CD4-positive, alpha-beta T cell treated with Interleukin-1 beta for 1 hour (primary cell): Measurements from ENCODE around the gene ATP5F1C.
"Not testable (repeated sequence)": the region's sequence is repeated elsewhere in the genome, so short reads cannot be mapped to it uniquely, and the experiment has no call there.

Experiments used
- DNase-seq, 2 donors: peaks; one replicate each; pipeline ENCODE4 v3.0.0-alpha.2; 2020 to 2022

The ATP5F1C gene

GRCh38 chr10:7794251-7795026 is 6.5 kb downstream of the ATP5F1C start:
- DNase-seq, result no peak

GRCh38 chr10:7795605-7796004 is 7.6 kb downstream of the ATP5F1C start:
- no peak for DNase-seq

GRCh38 chr10:7797582-7797981 is 9.6 kb downstream of the ATP5F1C start:
- no peak for DNase-seq

- DNase-seq, result no peak
These were observed 14.6 kb downstream of the ATP5F1C start for GRCh38 chr10:7802606-7803005.

- no peak for DNase-seq
These were observed 16.2 kb downstream of the ATP5F1C start for GRCh38 chr10:7804216-7804615.

- no peak for DNase-seq
These were observed 16.8 kb downstream of the ATP5F1C start for GRCh38 chr10:7804741-7805140.

GRCh38 chr10:7808686-7809267 is 20.8 kb downstream of the ATP5F1C start:
- no peak for DNase-seq

GRCh38 chr10:7810443-7810842 is 22.5 kb downstream of the ATP5F1C start:
- no peak for DNase-seq

- DNase-seq, result no peak
These were observed 23.0 kb downstream of the ATP5F1C start for GRCh38 chr10:7811000-7811399.

GRCh38 chr10:7811743-7812142 is 23.8 kb downstream of the ATP5F1C start:
- DNase-seq, result not testable (repeated sequence)

- no peak for DNase-seq
These were observed 25.5 kb downstream of the ATP5F1C start for GRCh38 chr10:7813481-7813880.

GRCh38 chr10:7817576-7817975 is 29.6 kb downstream of the ATP5F1C start:
- DNase-seq, result no peak

GRCh38 chr10:7817984-7818294 is 30.0 kb downstream of the ATP5F1C start:
- no peak for DNase-seq

GRCh38 chr10:7818295-7819120 is 30.5 kb downstream of the ATP5F1C start, which contains the start of gene TAF3:
TAF3 (plus strand) TSS chr10:7818505; CDS start chr10:7818710, 205 bp downstream.
- DNase-seq, result peak; percentile 87 to 91

GRCh38 chr10:7819121-7819460 is 31.1 kb downstream of the ATP5F1C start:
- DNase-seq, result peak in 1 of 2 donors; percentile 20

GRCh38 chr10:7824251-7824650 is 36.3 kb downstream of the ATP5F1C start:
- no peak for DNase-seq

- no peak for DNase-seq
These were observed 39.0 kb downstream of the ATP5F1C start for GRCh38 chr10:7826971-7827370.

- no peak for DNase-seq
These were observed 41.4 kb downstream of the ATP5F1C start for GRCh38 chr10:7829289-7829834.

GRCh38 chr10:7832060-7832459 is 44.1 kb downstream of the ATP5F1C start:
- DNase-seq, result no peak

- DNase-seq, result no peak
These were observed 45.2 kb downstream of the ATP5F1C start for GRCh38 chr10:7833210-7833609.

GRCh38 chr10:7834262-7834661 is 46.3 kb downstream of the ATP5F1C start:
- DNase-seq, result no peak

- DNase-seq, result no peak
These were observed 48.6 kb downstream of the ATP5F1C start for GRCh38 chr10:7836571-7836970.

GRCh38 chr10:7846591-7846990 is 58.6 kb downstream of the ATP5F1C start:
- no peak for DNase-seq
